GM12872 (cell line): ENCODE measurements around the gene PPP1R1B.

Source experiments
- CTCF ChIP-seq: IDR thresholded peaks from 3 replicates; pipeline ENCODE4 v1.5.1; 2011; ENCODE audit warnings: low read depth, mild to moderate bottlenecking, low read length, moderate library complexity; ENCODE audit not compliant: insufficient read depth

The PPP1R1B gene

DNA sequence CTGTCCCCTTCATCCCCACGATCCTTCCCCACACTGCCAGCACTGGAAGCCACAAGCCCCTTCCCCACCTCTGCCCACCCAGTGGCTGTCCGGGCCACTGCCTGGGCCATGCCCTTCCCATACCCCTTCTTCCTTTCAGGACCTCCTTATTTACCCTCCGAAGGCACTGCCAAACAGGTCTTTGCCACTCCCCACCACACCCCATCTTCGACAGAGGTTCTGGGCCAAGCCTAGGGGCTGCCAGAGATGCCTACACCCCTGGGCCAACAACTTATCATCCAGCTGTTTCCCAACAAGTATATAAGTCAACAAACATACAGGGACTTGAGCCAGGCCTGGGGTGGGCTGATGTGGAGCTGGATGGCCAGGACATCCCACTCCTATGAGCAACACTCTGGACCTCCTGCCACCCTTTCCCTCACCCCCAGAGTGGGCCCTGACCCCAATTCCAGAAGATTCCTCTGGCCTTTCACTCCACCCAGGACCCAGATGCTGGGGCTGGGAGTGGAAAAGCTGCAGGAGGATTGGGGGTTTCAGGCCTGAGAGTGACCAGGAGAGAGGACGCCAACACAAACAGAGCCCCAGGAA, 1.5 kb upstream of the PPP1R1B start:
- TF ChIP-seq CTCF, result no peak

- TF ChIP-seq CTCF, result no peak
Observed at GRCh38 chr17:39627047-39627711, 427 bp downstream of the PPP1R1B start.

DNA sequence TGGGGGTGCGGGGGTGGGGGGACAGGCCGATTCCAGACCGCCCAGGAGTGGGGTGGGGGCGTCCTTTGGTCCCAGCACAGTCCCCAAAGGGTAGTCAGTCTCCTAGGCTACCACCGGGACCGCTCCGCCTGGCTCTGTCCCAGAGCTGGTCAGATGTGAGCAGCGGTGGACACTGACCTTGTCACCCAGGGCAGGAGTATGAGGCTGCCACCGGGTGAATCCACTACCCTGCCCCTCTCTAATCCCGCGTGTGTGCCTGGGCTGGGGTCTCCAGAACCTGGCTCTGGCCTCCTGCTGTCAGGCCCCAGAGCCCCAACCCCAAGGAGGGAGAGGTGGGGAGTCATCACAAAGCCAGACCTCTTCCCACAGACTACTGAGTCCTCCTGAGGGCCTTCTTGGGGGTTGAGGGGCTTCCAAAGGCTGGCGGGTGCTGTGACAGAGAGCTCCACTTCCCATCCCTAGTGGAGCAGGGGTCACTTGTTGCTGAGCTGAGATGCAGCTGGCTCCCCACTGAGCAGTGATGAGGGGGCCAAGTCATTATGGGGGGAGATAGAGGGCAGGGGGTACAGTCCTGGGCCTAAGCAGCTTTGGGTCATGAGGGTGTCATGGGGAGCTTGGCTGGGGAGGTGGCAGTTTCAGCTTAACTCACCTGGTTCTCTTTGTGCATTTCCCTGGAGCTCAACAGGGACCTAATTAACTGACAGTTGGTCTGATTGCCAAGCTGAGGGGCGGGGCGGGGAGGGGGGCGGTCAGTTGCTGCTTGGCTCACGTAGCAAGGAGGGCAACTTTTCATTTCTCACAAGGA, 1.2 kb downstream of the PPP1R1B start:
- no peak for TF ChIP-seq CTCF

DNA sequence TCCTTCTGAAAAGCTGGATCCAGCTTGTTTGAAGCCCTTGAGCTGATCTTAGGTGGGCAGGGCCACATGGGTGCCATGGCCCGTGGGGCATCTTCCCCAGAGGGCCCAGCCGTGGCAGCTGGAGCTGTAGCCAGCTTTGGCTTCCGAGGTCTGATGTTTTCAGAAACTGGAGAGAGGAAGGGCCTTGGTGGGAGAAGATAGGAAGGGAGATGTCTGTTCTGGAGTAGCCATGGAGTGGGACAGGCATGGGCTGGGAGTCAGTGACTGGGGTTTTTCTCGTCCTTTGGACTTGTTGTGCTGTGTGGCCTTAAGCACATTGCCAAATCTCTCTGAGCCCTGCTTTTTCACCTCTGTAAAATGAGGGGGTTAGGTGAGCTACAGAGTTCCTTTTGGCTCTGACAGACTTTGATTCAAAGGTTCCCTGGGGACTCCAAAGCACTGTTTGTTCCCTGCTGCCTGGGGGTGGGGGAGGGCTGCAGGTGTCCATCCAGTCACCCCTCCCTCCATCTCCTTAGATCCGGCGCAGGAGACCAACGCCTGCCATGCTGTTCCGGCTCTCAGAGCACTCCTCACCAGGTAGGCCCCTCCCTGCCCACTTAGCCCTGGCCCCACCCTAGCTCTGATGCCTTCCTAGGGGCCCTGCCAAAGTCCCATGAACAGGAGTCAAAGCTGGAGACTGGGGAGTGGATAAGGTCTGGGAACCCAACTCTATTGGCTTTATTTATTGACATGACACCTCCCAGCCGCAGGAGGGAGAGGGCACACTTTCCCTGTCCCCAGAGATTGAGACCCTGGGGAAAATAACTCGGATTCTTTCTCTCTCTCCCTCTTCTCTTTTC, 2.1 kb downstream of the PPP1R1B start:
- TF ChIP-seq CTCF, result no peak

- TF ChIP-seq CTCF, result no peak
Observed at GRCh38 chr17:39629494-39629880, 2.7 kb downstream of the PPP1R1B start.

DNA sequence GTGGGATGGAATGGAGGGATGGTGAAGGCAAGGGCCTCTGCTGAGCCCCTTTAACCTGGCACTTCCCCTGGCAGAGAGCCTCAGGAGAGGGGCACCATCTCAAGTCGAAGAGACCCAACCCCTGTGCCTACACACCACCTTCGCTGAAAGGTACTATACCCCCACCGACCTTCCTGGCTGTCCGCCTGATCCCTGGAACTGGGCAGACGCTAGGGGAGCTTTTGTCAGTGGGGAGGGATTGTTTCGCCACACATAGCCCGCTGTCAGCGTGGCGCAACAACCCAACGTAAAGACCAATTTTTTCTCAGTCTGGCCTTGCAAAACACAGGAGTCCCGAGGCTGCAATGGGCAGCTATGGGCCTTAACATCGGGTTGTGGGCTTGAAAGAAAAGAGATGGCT, 3.1 kb downstream of the PPP1R1B start:
- TF ChIP-seq CTCF, result no peak

- no peak for TF ChIP-seq CTCF
Observed at GRCh38 chr17:39631403-39631802, 4.7 kb downstream of the PPP1R1B start.
